Neural cell (in vitro differentiated cells): Measurements from ENCODE around the gene RNF213. TPM values are rescaled to one million over a fixed set of nuclear protein-coding genes. Genes with fewer than 3 reads are reported as not detected.

Source experiments
- H2AFZ ChIP-seq: fragments of 200-600, 300-800 bp; sonication (generic), shearing (Covaris generic); 2 replicates; pipeline ENCODE4 v1.6.0; 2014; ENCODE audit warnings: low read depth, mild to moderate bottlenecking, antibody characterized with exemption, low read length, moderate library complexity
- H3F3A ChIP-seq: fragments of 200-600 bp; shearing (Covaris generic); 2 replicates; pipeline ENCODE4 v1.6.1; 2016; ENCODE audit warnings: mild to moderate bottlenecking, moderate library complexity, mixed read lengths, antibody characterized with exemption, low read length; ENCODE audit not compliant: insufficient read depth, poor library complexity, severe bottlenecking
- H3K27ac ChIP-seq: fragments of 200-600, 300-800 bp; sonication (generic), shearing (Covaris generic); 2 replicates; pipeline ENCODE4 v1.5.1; 2014; ENCODE audit warnings: mild to moderate bottlenecking, low read length, moderate library complexity
- H3K27me3 ChIP-seq: fragments of 300-800, 200-600 bp; sonication (generic), shearing (Covaris generic); 2 replicates; pipeline ENCODE4 v1.6.0; 2014; ENCODE audit warnings: mild to moderate bottlenecking, low read depth, low read length, moderate library complexity; ENCODE audit not compliant: insufficient read depth
- H3K36me3 ChIP-seq: fragments of 300-800, 200-600 bp; sonication (generic), shearing (Covaris generic); 2 replicates; pipeline ENCODE4 v1.5.1; 2014; ENCODE audit warnings: mild to moderate bottlenecking, antibody characterized with exemption, low read length, moderate library complexity; ENCODE audit not compliant: insufficient read depth
- H3K4me2 ChIP-seq: fragments of 300-800, 200-600 bp; sonication (generic), shearing (Covaris generic); 2 replicates; pipeline ENCODE4 v1.6.0; 2014; ENCODE audit warnings: mild to moderate bottlenecking, low read length
- H3K4me3 ChIP-seq: fragments of 300-800, 200-600 bp; sonication (generic), shearing (Covaris generic); 2 replicates; pipeline ENCODE4 v1.5.1; 2014; ENCODE audit warnings: mild to moderate bottlenecking, low read length, moderate library complexity
- H3K79me2 ChIP-seq: fragments of 200-600 bp; shearing (Covaris generic); replicated peaks from 2 replicates; pipeline ENCODE4 v1.6.0; 2014; ENCODE audit warnings: mild to moderate bottlenecking, low read length, moderate library complexity; ENCODE audit not compliant: insufficient read depth
- H3K9ac ChIP-seq: fragments of 300-800, 200-600 bp; sonication (generic), shearing (Covaris generic); 2 replicates; pipeline ENCODE4 v1.6.1; 2016; ENCODE audit warnings: mild to moderate bottlenecking, low read length, mixed read lengths
- H3K9me2 ChIP-seq: fragments of 200-600 bp; shearing (Covaris generic); 2 replicates; pipeline ENCODE4 v1.6.1; 2016; ENCODE audit warnings: mild to moderate bottlenecking, low read length, mixed read lengths; ENCODE audit not compliant: insufficient read depth
- H3K9me3 ChIP-seq: fragments of 200-600, 300-800 bp; sonication (generic), shearing (Covaris generic); 2 replicates; pipeline ENCODE4 v1.6.1; 2016; ENCODE audit warnings: mild to moderate bottlenecking, mixed run types, low read length, moderate library complexity, mixed read lengths
- H4K20me1 ChIP-seq: fragments of 200-600 bp; shearing (Covaris generic); 2 replicates; pipeline ENCODE4 v1.6.1; 2016; ENCODE audit warnings: mild to moderate bottlenecking, mixed run types; ENCODE audit not compliant: insufficient read depth
- EP300 ChIP-seq: fragments of 450-650 bp; conservative IDR thresholded peaks from 2 replicates; pipeline ENCODE4 v1.6.1; 2014; ENCODE audit warnings: antibody characterized with exemption, mild to moderate bottlenecking, moderate library complexity; ENCODE audit not compliant: poor library complexity, severe bottlenecking
- EZH2 ChIP-seq: fragments of 200-600, 300-800 bp; shearing (Covaris generic), sonication (generic); IDR thresholded peaks from 2 replicates; pipeline ENCODE4 v1.6.1; 2014; ENCODE audit warnings: antibody characterized with exemption, low read length, borderline replicate concordance, mild to moderate bottlenecking; ENCODE audit not compliant: insufficient read depth, poor library complexity, severe bottlenecking
- MXI1 ChIP-seq: fragments of 450-650 bp; conservative IDR thresholded peaks from 2 replicates; pipeline ENCODE4 v1.6.1; 2014; ENCODE audit warnings: antibody characterized with exemption, mild to moderate bottlenecking; ENCODE audit not compliant: poor library complexity, severe bottlenecking
- POLR2AphosphoS5 ChIP-seq: IDR thresholded peaks from 2 replicates; pipeline ENCODE4 v1.6.1; 2012
- RAD21 ChIP-seq: fragments of 450-650 bp; conservative IDR thresholded peaks from 2 replicates; pipeline ENCODE4 v1.6.1; 2014; ENCODE audit warnings: antibody characterized with exemption, mild to moderate bottlenecking, moderate library complexity
- SMC3 ChIP-seq: fragments of 450-650 bp; conservative IDR thresholded peaks from 2 replicates; pipeline ENCODE4 v1.6.1; 2014; ENCODE audit warnings: antibody characterized with exemption, mild to moderate bottlenecking, moderate library complexity; ENCODE audit not compliant: poor library complexity
- TAF1 ChIP-seq: IDR thresholded peaks from 2 replicates; pipeline ENCODE4 v1.6.1; 2012; ENCODE audit warnings: low read depth
- polyA plus RNA-seq: library from polyadenylated mRNA; depleted of rRNA; stranded (reverse); fragments of >200 nt; gene quantifications from 2 replicates; pipeline ENCODE4 v1.2.3, GENCODE V29; 2014
- TF ChIP-seq, protein P1 (sequence below): IDR thresholded peaks from 2 replicates; pipeline ENCODE4 v1.6.1; 2012; ENCODE audit warnings: borderline replicate concordance
- TF ChIP-seq, protein P2 (sequence below): fragments of 450-650 bp; IDR thresholded peaks from 2 replicates; pipeline ENCODE4 v1.5.1; 2014; ENCODE audit warnings: antibody characterized with exemption, mild to moderate bottlenecking, moderate library complexity; ENCODE audit not compliant: poor library complexity, severe bottlenecking

The RNF213 gene
- polyA plus RNA-seq, 1 donor from 2014 or later: 1.5 TPM

DNA sequence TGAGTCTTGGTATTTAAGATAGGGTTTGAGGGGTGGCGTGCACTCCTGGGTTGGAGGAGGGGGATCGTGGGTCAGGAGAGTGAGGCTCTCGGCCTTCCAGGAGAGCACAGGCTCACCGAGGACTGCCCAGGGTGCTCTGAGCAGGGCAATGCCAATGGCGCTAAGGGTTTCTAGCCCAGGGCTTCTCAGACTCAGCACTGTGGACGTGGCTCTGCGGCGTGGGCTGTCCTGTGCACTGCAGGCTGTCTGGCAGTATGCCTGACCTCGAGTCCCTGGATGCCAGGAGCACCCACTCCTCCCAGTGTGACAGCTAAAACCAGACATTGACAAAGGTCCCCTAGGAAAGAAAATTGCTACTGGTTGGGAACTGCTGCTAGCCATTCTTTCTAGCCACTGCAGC lies 117.1 kb downstream of the RNF213 start:
- Histone ChIP-seq H3K4me3 (no peak overlapping the region), H3K79me2 (no peaks in the 10 kb centered on the region)

GRCh38 chr17:80379348-80379747 lies 118.7 kb downstream of the RNF213 start:
- no peaks in the 10 kb centered on the region for H3K36me3 ChIP-seq
- H3K4me2 ChIP-seq: no peak overlapping the region
- no peaks in the 10 kb centered on the region for H3F3A ChIP-seq
- no peaks in the 10 kb centered on the region for H4K20me1 ChIP-seq
- no peaks in the 10 kb centered on the region for H3K27me3 ChIP-seq
- TF ChIP-seq EP300: no peak
- TF ChIP-seq, protein P1, sequence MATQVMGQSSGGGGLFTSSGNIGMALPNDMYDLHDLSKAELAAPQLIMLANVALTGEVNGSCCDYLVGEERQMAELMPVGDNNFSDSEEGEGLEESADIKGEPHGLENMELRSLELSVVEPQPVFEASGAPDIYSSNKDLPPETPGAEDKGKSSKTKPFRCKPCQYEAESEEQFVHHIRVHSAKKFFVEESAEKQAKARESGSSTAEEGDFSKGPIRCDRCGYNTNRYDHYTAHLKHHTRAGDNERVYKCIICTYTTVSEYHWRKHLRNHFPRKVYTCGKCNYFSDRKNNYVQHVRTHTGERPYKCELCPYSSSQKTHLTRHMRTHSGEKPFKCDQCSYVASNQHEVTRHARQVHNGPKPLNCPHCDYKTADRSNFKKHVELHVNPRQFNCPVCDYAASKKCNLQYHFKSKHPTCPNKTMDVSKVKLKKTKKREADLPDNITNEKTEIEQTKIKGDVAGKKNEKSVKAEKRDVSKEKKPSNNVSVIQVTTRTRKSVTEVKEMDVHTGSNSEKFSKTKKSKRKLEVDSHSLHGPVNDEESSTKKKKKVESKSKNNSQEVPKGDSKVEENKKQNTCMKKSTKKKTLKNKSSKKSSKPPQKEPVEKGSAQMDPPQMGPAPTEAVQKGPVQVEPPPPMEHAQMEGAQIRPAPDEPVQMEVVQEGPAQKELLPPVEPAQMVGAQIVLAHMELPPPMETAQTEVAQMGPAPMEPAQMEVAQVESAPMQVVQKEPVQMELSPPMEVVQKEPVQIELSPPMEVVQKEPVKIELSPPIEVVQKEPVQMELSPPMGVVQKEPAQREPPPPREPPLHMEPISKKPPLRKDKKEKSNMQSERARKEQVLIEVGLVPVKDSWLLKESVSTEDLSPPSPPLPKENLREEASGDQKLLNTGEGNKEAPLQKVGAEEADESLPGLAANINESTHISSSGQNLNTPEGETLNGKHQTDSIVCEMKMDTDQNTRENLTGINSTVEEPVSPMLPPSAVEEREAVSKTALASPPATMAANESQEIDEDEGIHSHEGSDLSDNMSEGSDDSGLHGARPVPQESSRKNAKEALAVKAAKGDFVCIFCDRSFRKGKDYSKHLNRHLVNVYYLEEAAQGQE: no peak
- TF ChIP-seq MXI1: no peak
- no peak for TF ChIP-seq EZH2
- TF ChIP-seq RAD21: no peak
- TF ChIP-seq SMC3: no peak
- TF ChIP-seq, protein P2, sequence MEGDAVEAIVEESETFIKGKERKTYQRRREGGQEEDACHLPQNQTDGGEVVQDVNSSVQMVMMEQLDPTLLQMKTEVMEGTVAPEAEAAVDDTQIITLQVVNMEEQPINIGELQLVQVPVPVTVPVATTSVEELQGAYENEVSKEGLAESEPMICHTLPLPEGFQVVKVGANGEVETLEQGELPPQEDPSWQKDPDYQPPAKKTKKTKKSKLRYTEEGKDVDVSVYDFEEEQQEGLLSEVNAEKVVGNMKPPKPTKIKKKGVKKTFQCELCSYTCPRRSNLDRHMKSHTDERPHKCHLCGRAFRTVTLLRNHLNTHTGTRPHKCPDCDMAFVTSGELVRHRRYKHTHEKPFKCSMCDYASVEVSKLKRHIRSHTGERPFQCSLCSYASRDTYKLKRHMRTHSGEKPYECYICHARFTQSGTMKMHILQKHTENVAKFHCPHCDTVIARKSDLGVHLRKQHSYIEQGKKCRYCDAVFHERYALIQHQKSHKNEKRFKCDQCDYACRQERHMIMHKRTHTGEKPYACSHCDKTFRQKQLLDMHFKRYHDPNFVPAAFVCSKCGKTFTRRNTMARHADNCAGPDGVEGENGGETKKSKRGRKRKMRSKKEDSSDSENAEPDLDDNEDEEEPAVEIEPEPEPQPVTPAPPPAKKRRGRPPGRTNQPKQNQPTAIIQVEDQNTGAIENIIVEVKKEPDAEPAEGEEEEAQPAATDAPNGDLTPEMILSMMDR: no peak
- TF ChIP-seq TAF1: no peak
- no peak for TF ChIP-seq POLR2AphosphoS5
- H3K9ac ChIP-seq: no peak overlapping the region
- no peaks in the 10 kb centered on the region for H3K79me2 ChIP-seq
- H3K27ac ChIP-seq: no peak overlapping the region
- H3K4me3 ChIP-seq: no peak overlapping the region
- H3K9me2 ChIP-seq: no peaks in the 10 kb centered on the region
- no peaks in the 10 kb centered on the region for H3K9me3 ChIP-seq
- H2AFZ ChIP-seq: no peak overlapping the region

More for the DNA sequence above, 117.1 kb downstream of the RNF213 start:
- Histone ChIP-seq H2AFZ (no peak overlapping the region), H3K27me3 (no peaks in the 10 kb centered on the region), H3K4me2 (no peak overlapping the region), H3K9me2 (no peaks in the 10 kb centered on the region), H3K36me3 (no peaks in the 10 kb centered on the region), H3F3A (no peaks in the 10 kb centered on the region), H3K27ac (no peak overlapping the region), H3K9ac (no peak overlapping the region), H3K9me3 (no peaks in the 10 kb centered on the region), H4K20me1 (no peaks in the 10 kb centered on the region)
- TF ChIP-seq, protein P2: no peak
- no peak for TF ChIP-seq MXI1
